Neural progenitor cell (in vitro differentiated cells): ENCODE data around the gene LCP1.

Source experiments
- CTCF ChIP-seq: fragments of 200-600 bp; sonication (generic); IDR thresholded peaks from 2 replicates; pipeline ENCODE4 v1.5.1; 2017; ENCODE audit warnings: antibody characterized with exemption, mild to moderate bottlenecking
- EZH2 ChIP-seq: fragments of 200-600 bp; sonication (generic); IDR thresholded peaks from 2 replicates; pipeline ENCODE4 v1.6.1; 2017; ENCODE audit warnings: antibody characterized with exemption, mild to moderate bottlenecking, moderate library complexity
- EZH2phosphoT487 ChIP-seq: fragments of 200-600 bp; sonication (generic); IDR thresholded peaks from 2 replicates; pipeline ENCODE4 v1.6.1; 2017; ENCODE audit warnings: antibody characterized with exemption

DNA sequence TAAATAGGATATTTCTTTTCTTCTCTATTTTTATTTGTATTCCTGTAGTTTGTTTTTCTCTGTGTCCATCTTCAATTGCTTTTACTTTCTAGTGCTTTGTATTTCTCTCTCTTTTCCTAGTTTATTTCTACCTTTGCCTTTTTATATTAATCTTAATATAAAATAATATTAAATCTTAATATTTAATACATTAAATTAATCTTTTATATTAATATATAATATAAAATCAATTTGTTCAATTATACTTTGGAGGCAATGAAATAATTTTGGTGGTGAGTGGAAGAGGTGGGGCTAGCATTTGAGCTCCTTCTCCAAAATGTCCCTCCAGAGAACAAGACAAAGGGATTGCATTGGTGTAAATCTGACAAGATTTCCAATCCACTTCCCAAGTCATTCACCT lies 70.8 kb downstream of the LCP1 start:
- TF ChIP-seq CTCF = no peak
- TF ChIP-seq EZH2 = no peak
- no peak for TF ChIP-seq EZH2phosphoT487
